ENCODE results near the gene MAL.

- no peak for TF ChIP-seq CTCF (IDR thresholded peaks at IDR 0.05; ENCODE audit: insufficient read depth, low read length)
- TF ChIP-seq REST (IDR thresholded peaks at IDR 0.05; ENCODE audit: insufficient replicate concordance, low read depth), result no peak
- no peak for TF ChIP-seq POLR2AphosphoS5 (IDR thresholded peaks at IDR 0.05; ENCODE audit: low read depth)
Measured at GRCh38 chr2:95002498-95002897, 23.0 kb upstream of the MAL start.

Data from HL-60 (cell line).